HEK293 (cell line): ENCODE measurements around the gene BRD3OS.
A peak's percentile ranks its signal among the peaks of the same experiment; 100 is the strongest.

ENCODE experiments used
- CTCF ChIA-PET: fragments of 350-600 bp; formaldehyde crosslinking; extraction: SDS; loops from one replicate; lab custom pipeline; 2021; ENCODE audit warnings: antibody characterized with exemption; lab: Yijun Ruan, JAX
- POLR2A ChIA-PET: fragments of 300-600 bp; formaldehyde crosslinking; extraction: SDS; loops from one replicate; lab custom pipeline; 2020; ENCODE audit warnings: antibody characterized with exemption, inconsistent platforms; lab: Yijun Ruan, JAX
- H3K27ac ChIP-seq: fragments of 200-500 bp; sonication (Bioruptor generic); 2 replicates; pipeline ENCODE4 v1.5.1; 2014; ENCODE audit warnings: low read depth, low read length, control low read depth, inconsistent platforms; ENCODE audit errors: extremely low read depth
- H3K36me3 ChIP-seq, 2 experiments: fragments of 200-500 bp in 1 of 2; sonication (Bioruptor generic) in 1 of 2; 1 replicate in 1 of 2; 2 replicates in 1 of 2; pipeline ENCODE4 v1.5.1; 2014 to 2017; ENCODE audit warnings: inconsistent platforms in 2 of 2, low read length in 2 of 2; ENCODE audit not compliant: control insufficient read depth in 2 of 2, insufficient read depth in 1 of 2
- H3K4me1 ChIP-seq: fragments of 200-500 bp; sonication (Bioruptor generic); 2 replicates; pipeline ENCODE4 v1.5.1; 2014; ENCODE audit warnings: mild to moderate bottlenecking, low read length, inconsistent platforms; ENCODE audit not compliant: control insufficient read depth, insufficient read depth
- H3K4me3 ChIP-seq: 2 replicates; pipeline ENCODE4 v1.5.1; 2011; ENCODE audit warnings: low read depth, mild to moderate bottlenecking, control low read depth, low read length, moderate library complexity
- H3K9me3 ChIP-seq: fragments of 200-500 bp; sonication (Bioruptor generic); 2 replicates; pipeline ENCODE4 v1.5.1; 2014; ENCODE audit warnings: low read depth, low read length, inconsistent platforms; ENCODE audit not compliant: control insufficient read depth, insufficient read depth
- IKZF3 ChIP-seq: fragments of 450-650 bp; IDR thresholded peaks from 2 replicates; pipeline ENCODE4 v1.5.0; 2018; ENCODE audit warnings: missing biosample characterization, mild to moderate bottlenecking, missing genetic modification characterization, moderate library complexity
- KLF1 ChIP-seq: fragments of 450-650 bp; formaldehyde crosslinking; IDR thresholded peaks from 2 replicates; pipeline ENCODE4 v1.5.1; 2016; ENCODE audit warnings: missing biosample characterization, missing genetic modification characterization
- MYNN ChIP-seq: fragments of 450-650 bp; formaldehyde crosslinking; IDR thresholded peaks from 2 replicates; pipeline ENCODE4 v1.5.1; 2016; ENCODE audit warnings: missing biosample characterization, missing genetic modification characterization, borderline replicate concordance
- PATZ1 ChIP-seq: fragments of 450-650 bp; formaldehyde crosslinking; IDR thresholded peaks from 2 replicates; pipeline ENCODE4 v1.5.1; 2016; ENCODE audit warnings: missing biosample characterization, missing genetic modification characterization
- PRDM1 ChIP-seq: fragments of 450-650 bp; formaldehyde crosslinking; IDR thresholded peaks from 2 replicates; pipeline ENCODE4; 2016; ENCODE audit warnings: missing biosample characterization, missing genetic modification characterization
- SP3 ChIP-seq: fragments of 450-650 bp; formaldehyde crosslinking; IDR thresholded peaks from 2 replicates; pipeline ENCODE4 v1.5.1; 2016; ENCODE audit warnings: missing biosample characterization, missing genetic modification characterization
- ZBTB1 ChIP-seq: fragments of 450-650 bp; formaldehyde crosslinking; IDR thresholded peaks from 2 replicates; pipeline ENCODE4 v1.5.1; 2016; ENCODE audit warnings: missing biosample characterization, missing genetic modification characterization
- ZBTB49 ChIP-seq: fragments of 450-650 bp; formaldehyde crosslinking; IDR thresholded peaks from 2 replicates; pipeline ENCODE4 v1.5.1; 2016; ENCODE audit warnings: missing biosample characterization, missing genetic modification characterization, low read depth
- ZBTB7A ChIP-seq: fragments of 450-650 bp; formaldehyde crosslinking; IDR thresholded peaks from 2 replicates; pipeline ENCODE4 v1.5.1; 2016; ENCODE audit warnings: low read depth, missing biosample characterization, missing genetic modification characterization
- ZBTB8A ChIP-seq: fragments of 450-650 bp; formaldehyde crosslinking; IDR thresholded peaks from 2 replicates; pipeline ENCODE4 v1.5.1; 2016; ENCODE audit warnings: missing biosample characterization, missing genetic modification characterization
- ZIC2 ChIP-seq: fragments of 450-650 bp; formaldehyde crosslinking; IDR thresholded peaks from 2 replicates; pipeline ENCODE4 v1.5.1; 2016; ENCODE audit warnings: missing biosample characterization, missing genetic modification characterization
- ZNF140 ChIP-seq: fragments of 450-650 bp; formaldehyde crosslinking; IDR thresholded peaks from 2 replicates; pipeline ENCODE4 v1.5.1; 2016; ENCODE audit warnings: missing biosample characterization, missing genetic modification characterization
- ZNF157 ChIP-seq: fragments of 450-650 bp; formaldehyde crosslinking; IDR thresholded peaks from 2 replicates; pipeline ENCODE4 v1.5.1; 2016; ENCODE audit warnings: missing biosample characterization, missing genetic modification characterization
- ZNF16 ChIP-seq: fragments of 450-650 bp; formaldehyde crosslinking; IDR thresholded peaks from 2 replicates; pipeline ENCODE4 v1.5.1; 2016; ENCODE audit warnings: low read depth, missing biosample characterization, missing genetic modification characterization
- ZNF202 ChIP-seq: fragments of 450-650 bp; formaldehyde crosslinking; IDR thresholded peaks from 2 replicates; pipeline ENCODE4 v1.5.1; 2016; ENCODE audit warnings: missing biosample characterization, missing genetic modification characterization, borderline replicate concordance
- ZNF24 ChIP-seq: fragments of 450-650 bp; formaldehyde crosslinking; IDR thresholded peaks from 2 replicates; pipeline ENCODE4 v1.5.1; 2016; ENCODE audit warnings: missing biosample characterization, missing genetic modification characterization
- ZNF248 ChIP-seq: fragments of 450-650 bp; formaldehyde crosslinking; IDR thresholded peaks from 2 replicates; pipeline ENCODE4 v1.5.1; 2017; ENCODE audit warnings: missing biosample characterization, missing genetic modification characterization
- ZNF302 ChIP-seq: fragments of 450-650 bp; formaldehyde crosslinking; IDR thresholded peaks from 2 replicates; pipeline ENCODE4 v1.5.1; 2016; ENCODE audit warnings: missing biosample characterization, missing genetic modification characterization, low read depth
- ZNF311 ChIP-seq: fragments of 450-650 bp; formaldehyde crosslinking; IDR thresholded peaks from 2 replicates; pipeline ENCODE4 v1.5.1; 2017; ENCODE audit warnings: missing biosample characterization, missing genetic modification characterization, borderline replicate concordance
- ZNF335 ChIP-seq: fragments of 450-650 bp; formaldehyde crosslinking; conservative IDR thresholded peaks from 2 replicates; pipeline ENCODE4 v1.5.1; 2016; ENCODE audit warnings: missing biosample characterization, missing genetic modification characterization
- ZNF423 ChIP-seq: fragments of 450-650 bp; formaldehyde crosslinking; IDR thresholded peaks from 2 replicates; pipeline ENCODE4 v1.5.1; 2016; ENCODE audit warnings: missing biosample characterization, missing genetic modification characterization
- ZNF426 ChIP-seq: fragments of 450-650 bp; formaldehyde crosslinking; IDR thresholded peaks from 2 replicates; pipeline ENCODE4 v1.5.1; 2017; ENCODE audit warnings: missing biosample characterization, missing genetic modification characterization, mild to moderate bottlenecking, inconsistent platforms, moderate library complexity
- ZNF473 ChIP-seq: fragments of 450-650 bp; formaldehyde crosslinking; IDR thresholded peaks from 2 replicates; pipeline ENCODE4 v1.5.1; 2017; ENCODE audit warnings: missing biosample characterization, missing genetic modification characterization
- ZNF561 ChIP-seq: fragments of 450-650 bp; IDR thresholded peaks from 2 replicates; pipeline ENCODE4 v1.5.1; 2018; ENCODE audit warnings: missing biosample characterization, missing genetic modification characterization, borderline replicate concordance
- ZNF658 ChIP-seq: fragments of 450-650 bp; formaldehyde crosslinking; IDR thresholded peaks from 2 replicates; pipeline ENCODE4; 2016; ENCODE audit warnings: missing biosample characterization, missing genetic modification characterization
- ZNF707 ChIP-seq: fragments of 450-650 bp; formaldehyde crosslinking; IDR thresholded peaks from 2 replicates; pipeline ENCODE4 v1.5.1; 2016; ENCODE audit warnings: missing biosample characterization, missing genetic modification characterization
- ZNF777 ChIP-seq: fragments of 450-650 bp; formaldehyde crosslinking; IDR thresholded peaks from 2 replicates; pipeline ENCODE4 v1.5.1; 2017; ENCODE audit warnings: missing biosample characterization, missing genetic modification characterization, borderline replicate concordance
- ZNF785 ChIP-seq: fragments of 450-650 bp; formaldehyde crosslinking; IDR thresholded peaks from 2 replicates; pipeline ENCODE4 v1.5.1; 2016; ENCODE audit warnings: missing biosample characterization, missing genetic modification characterization
- ZNF792 ChIP-seq: fragments of 450-650 bp; formaldehyde crosslinking; IDR thresholded peaks from 2 replicates; pipeline ENCODE4 v1.5.1; 2016; ENCODE audit warnings: missing biosample characterization, missing genetic modification characterization
- ZSCAN4 ChIP-seq: fragments of 450-650 bp; formaldehyde crosslinking; IDR thresholded peaks from 2 replicates; pipeline ENCODE4 v1.5.1; 2017; ENCODE audit warnings: missing biosample characterization, missing genetic modification characterization

The BRD3OS gene

GRCh38 chr9:134064711-134065110 is 39.4 kb downstream of the BRD3OS start:
- POLR2A ChIA-PET = no interaction called here
- H3K27ac ChIP-seq = no peak overlapping the region
- peaks cover 0 to 6% of the 10 kb centered on the region in 2 experiments; a peak in 2 of 3 replicates for H3K36me3 ChIP-seq
- H3K4me1 ChIP-seq = no peaks in the 10 kb centered on the region
- TF ChIP-seq ZNF16 (tag by site-specific recombination) = no peak
- CTCF ChIA-PET = interaction anchor here (1.0 to 1.2 kb wide), 2 partner anchors 13 to 379 kb away, joined by 3 read pairs; no protein-coding TSS in a partner anchor
- H3K9me3 ChIP-seq = no peaks in the 10 kb centered on the region
- no peak overlapping the region for H3K4me3 ChIP-seq

- ChIA-PET POLR2A (interaction anchor here (0.7 to 0.9 kb wide), 2 partner anchors 15 to 69 kb away, joined by 3 read pairs; no protein-coding TSS in a partner anchor), CTCF (interaction anchor here (1.2 kb wide), 1 partner anchor 33 kb away, joined by 3 read pairs; no protein-coding TSS in a partner anchor)
- H3K9me3 ChIP-seq = no peaks in the 10 kb centered on the region
- H3K4me1 ChIP-seq = no peaks in the 10 kb centered on the region
- H3K36me3 ChIP-seq = peaks cover 0 to 6% of the 10 kb centered on the region in 2 experiments; a peak in 2 of 3 replicates
- H3K27ac ChIP-seq = peak overlapping the region; percentile 92; the same call in 1 of the 2 replicates
- peak overlapping the region; percentile 50 for H3K4me3 ChIP-seq
- TF ChIP-seq ZNF157 = no peak
- no peak for TF ChIP-seq ZNF302 (tag by site-specific recombination)
- TF ChIP-seq ZNF423 (tag by site-specific recombination) = no peak
- no peak for TF ChIP-seq ZNF785 (tag by site-specific recombination)
- TF ChIP-seq PRDM1 (tag by site-specific recombination) = peak; percentile 97
- no peak for TF ChIP-seq ZNF140 (tag by site-specific recombination)
- TF ChIP-seq ZNF707 (tag by site-specific recombination) = no peak
- no peak for TF ChIP-seq ZBTB7A (tag by site-specific recombination)
- TF ChIP-seq MYNN (tag by site-specific recombination) = no peak
- TF ChIP-seq ZNF473 (tag by site-specific recombination) = no peak
- no peak for TF ChIP-seq ZNF335 (tag by site-specific recombination)
- TF ChIP-seq IKZF3 (tag by site-specific recombination) = no peak
- no peak for TF ChIP-seq ZNF24
- TF ChIP-seq ZNF561 (tag by site-specific recombination) = no peak
- TF ChIP-seq ZBTB49 = no peak
- TF ChIP-seq ZBTB8A (tag by site-specific recombination) = peak; percentile 63
- no peak for TF ChIP-seq SP3
- no peak for TF ChIP-seq ZNF658 (tag by site-specific recombination)
- TF ChIP-seq ZBTB1 (tag by site-specific recombination) = no peak
- TF ChIP-seq PATZ1 (tag by site-specific recombination) = no peak
- TF ChIP-seq ZSCAN4 (tag by site-specific recombination) = peak; percentile 38; the same call in 1 of the 2 replicates
- TF ChIP-seq ZNF311 = no peak
- TF ChIP-seq ZNF777 (tag by site-specific recombination) = no peak
- TF ChIP-seq ZNF202 = no peak
- no peak for TF ChIP-seq ZNF426 (tag by site-specific recombination)
- TF ChIP-seq ZIC2 (tag by site-specific recombination) = peak; percentile 27; the same call in 1 of the 2 replicates
- TF ChIP-seq KLF1 (tag by site-specific recombination) = no peak
- TF ChIP-seq ZNF792 (tag by site-specific recombination) = no peak
- TF ChIP-seq ZNF248 (tag by site-specific recombination) = no peak
These were observed 40.5 kb downstream of the BRD3OS start for GRCh38 chr9:134065612-134066419.
